Lower lobe of right lung (tissue), 2 donors: ENCODE measurements around the gene SPATA2. TPM values are rescaled to one million over a fixed set of nuclear protein-coding genes. Genes with fewer than 3 reads are reported as not detected.

Experiments used
- ATAC-seq, 2 donors: fragments of 200-7000 bp; cut with Tn5 transposase; one replicate each; pipeline ENCODE4 v1.9.1; 2020 to 2022; ENCODE audit warnings: mild to moderate bottlenecking in 2 of 2, moderate library complexity in 2 of 2
- DNase-seq: peaks from one replicate; pipeline ENCODE4 v3.0.0-alpha.2; 2020
- H3K27ac ChIP-seq: fragments of 200-600 bp; one replicate; pipeline ENCODE4 v1.8.0; 2022
- H3K27me3 ChIP-seq: fragments of 200-600 bp; one replicate; pipeline ENCODE4 v1.8.0; 2022; ENCODE audit warnings: low read depth
- H3K36me3 ChIP-seq: fragments of 200-600 bp; one replicate; pipeline ENCODE4 v1.8.0; 2022; ENCODE audit warnings: mild to moderate bottlenecking
- H3K4me1 ChIP-seq: fragments of 200-600 bp; one replicate; pipeline ENCODE4 v1.8.0; 2022
- H3K4me3 ChIP-seq: fragments of 200-600 bp; one replicate; pipeline ENCODE4 v1.8.0; 2022; ENCODE audit warnings: mild to moderate bottlenecking
- H3K9me3 ChIP-seq: fragments of 200-600 bp; one replicate; pipeline ENCODE4 v1.8.0; 2022
- CTCF ChIP-seq: fragments of 200-600 bp; IDR thresholded peaks from one replicate; pipeline ENCODE4 v1.8.0; 2022; ENCODE audit warnings: antibody characterized with exemption, mild to moderate bottlenecking
- intact Hi-C: fragments of 100-400 bp; cut with DNase I; formaldehyde crosslinking; loops from one replicate; pipeline ENCODE4 v1.11.0; 2022
- total RNA-seq: library from RNA; stranded (reverse); fragmentation: NEBNext Ultra II Directional; extraction: Animal tissue kit (Norgen Biotek cat#: 25700); gene quantifications from one replicate; pipeline ENCODE4 v1.2.1, GENCODE V29; 2021
- donor health status: DM: no; HTN: yes; CAD: no; lungs with severe emphysema.

Gene SPATA2
- total RNA-seq, 1 donor from 2014 or later = 7.2 TPM

- intact Hi-C loops = no loop called here
- no peak overlapping the region for H3K4me3 ChIP-seq
- H3K4me1 ChIP-seq = peaks cover 82% of the 10 kb centered on the region
- H3K36me3 ChIP-seq = peaks cover 31% of the 10 kb centered on the region
- no peaks in the 10 kb centered on the region for H3K9me3 ChIP-seq
- no peaks in the 10 kb centered on the region for H3K27me3 ChIP-seq
- no peak overlapping the region for H3K27ac ChIP-seq
- peak; percentile 41 to 51 for ATAC-seq
- TF ChIP-seq CTCF = no peak
- DNase-seq = peak; percentile 64
Measured at GRCh38 chr20:49890471-49891361, 24.6 kb downstream of the SPATA2 start.

- Histone ChIP-seq H3K27me3 (no peaks in the 10 kb centered on the region), H3K36me3 (peaks cover 39% of the 10 kb centered on the region), H3K27ac (no peak overlapping the region), H3K9me3 (no peaks in the 10 kb centered on the region), H3K4me1 (peaks cover 81% of the 10 kb centered on the region), H3K4me3 (no peak overlapping the region)
- ATAC-seq (no peak), DNase-seq (no peak)
- TF ChIP-seq CTCF = peak; percentile 38
- intact Hi-C loops = no loop called here
Measured at GRCh38 chr20:49889935-49890333, 25.4 kb downstream of the SPATA2 start.

GRCh38 chr20:49889001-49889934, 26.1 kb downstream of the SPATA2 start:
- no peak for TF ChIP-seq CTCF
- no peak overlapping the region for H3K4me3 ChIP-seq

GRCh38 chr20:49888212-49889000, 26.9 kb downstream of the SPATA2 start:
- intact Hi-C loops = no loop called here
- DNase-seq = no peak
- peaks cover 52% of the 10 kb centered on the region for H3K36me3 ChIP-seq
- peak; percentile 28 to 33 for ATAC-seq
- no peaks in the 10 kb centered on the region for H3K27me3 ChIP-seq
- peak; percentile 69 for TF ChIP-seq CTCF
- peak overlapping the region; percentile 77 for H3K27ac ChIP-seq
- H3K4me3 ChIP-seq = no peak overlapping the region
- H3K4me1 ChIP-seq = peaks cover 66% of the 10 kb centered on the region
- H3K9me3 ChIP-seq = no peaks in the 10 kb centered on the region

More at GRCh38 chr20:49889001-49889934, 26.1 kb downstream of the SPATA2 start:
- ATAC-seq = peak in 1 of 2 donors; percentile 4
- intact Hi-C loops = no loop called here
- no peak for DNase-seq
- Histone ChIP-seq H3K4me1 (peaks cover 74% of the 10 kb centered on the region), H3K27ac (peak overlapping the region; percentile 64), H3K36me3 (peaks cover 46% of the 10 kb centered on the region), H3K27me3 (no peaks in the 10 kb centered on the region), H3K9me3 (no peaks in the 10 kb centered on the region)
